ENCODE results near the gene CAMSAP1. TPM values are rescaled to one million over a fixed set of nuclear protein-coding genes. Genes with fewer than 3 reads are reported as not detected.

The CAMSAP1 gene
- total RNA-seq, 1 experiment from 2014 or later: 52.7 TPM

DNA sequence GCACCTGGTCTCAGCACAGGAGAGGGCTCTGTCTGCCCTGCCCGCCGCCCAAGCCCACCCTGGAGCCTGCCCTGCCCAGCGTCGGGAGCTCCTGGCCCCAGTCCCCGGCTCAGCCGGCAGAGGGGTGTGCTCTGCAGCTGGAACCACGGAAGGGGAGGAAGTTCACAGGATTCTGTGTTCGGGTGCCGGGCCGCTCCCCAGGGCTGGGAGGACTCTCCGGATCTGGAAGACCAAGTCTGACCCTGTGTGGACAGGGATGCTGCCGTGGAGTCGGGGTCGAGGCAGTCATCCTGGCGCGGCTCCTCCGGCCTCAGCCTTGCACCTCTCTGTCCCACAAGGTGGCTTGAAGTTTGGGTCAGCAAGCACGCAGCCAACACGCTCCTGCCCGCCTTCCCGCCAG, 126.7 kb downstream of the CAMSAP1 start:
- H2AK5ac ChIP-seq (ENCODE audit: insufficient read length, low read length): no peak overlapping the region
- H3K4me3 Mint-ChIP-seq: no peak overlapping the region
- no peaks in the 10 kb centered on the region for H3K4me1 Mint-ChIP-seq
- no peaks in the 10 kb centered on the region for H3K23me2 ChIP-seq (ENCODE audit: insufficient read length, low read depth, low read length, poor library complexity, severe bottlenecking)
- H2AFZ ChIP-seq (ENCODE audit: low read length): no peak overlapping the region
- H3K14ac ChIP-seq (ENCODE audit: insufficient read depth, low read length): no peak overlapping the region; the same call in 1 of the 2 replicates
- no peak overlapping the region for H3K23ac ChIP-seq (ENCODE audit: insufficient read length, low read depth, low read length)
- H3K18ac ChIP-seq (ENCODE audit: insufficient read length, low read depth, low read length): no peak overlapping the region
- H3K79me1 ChIP-seq (ENCODE audit: insufficient read depth, low read depth, low read length, poor library complexity, severe bottlenecking): no peaks in the 10 kb centered on the region
- no peak for DNase-seq
- no peak overlapping the region for H4K5ac ChIP-seq (ENCODE audit: insufficient read length, low read depth, low read length)
- H3K27ac ChIP-seq (ENCODE audit: insufficient read length, low read depth, low read length): no peak overlapping the region
- no peak overlapping the region for H2BK5ac ChIP-seq (ENCODE audit: insufficient read length, low read length)
- H2BK15ac ChIP-seq (ENCODE audit: low read depth, low read length): no peak overlapping the region
- TF ChIP-seq, protein P1, sequence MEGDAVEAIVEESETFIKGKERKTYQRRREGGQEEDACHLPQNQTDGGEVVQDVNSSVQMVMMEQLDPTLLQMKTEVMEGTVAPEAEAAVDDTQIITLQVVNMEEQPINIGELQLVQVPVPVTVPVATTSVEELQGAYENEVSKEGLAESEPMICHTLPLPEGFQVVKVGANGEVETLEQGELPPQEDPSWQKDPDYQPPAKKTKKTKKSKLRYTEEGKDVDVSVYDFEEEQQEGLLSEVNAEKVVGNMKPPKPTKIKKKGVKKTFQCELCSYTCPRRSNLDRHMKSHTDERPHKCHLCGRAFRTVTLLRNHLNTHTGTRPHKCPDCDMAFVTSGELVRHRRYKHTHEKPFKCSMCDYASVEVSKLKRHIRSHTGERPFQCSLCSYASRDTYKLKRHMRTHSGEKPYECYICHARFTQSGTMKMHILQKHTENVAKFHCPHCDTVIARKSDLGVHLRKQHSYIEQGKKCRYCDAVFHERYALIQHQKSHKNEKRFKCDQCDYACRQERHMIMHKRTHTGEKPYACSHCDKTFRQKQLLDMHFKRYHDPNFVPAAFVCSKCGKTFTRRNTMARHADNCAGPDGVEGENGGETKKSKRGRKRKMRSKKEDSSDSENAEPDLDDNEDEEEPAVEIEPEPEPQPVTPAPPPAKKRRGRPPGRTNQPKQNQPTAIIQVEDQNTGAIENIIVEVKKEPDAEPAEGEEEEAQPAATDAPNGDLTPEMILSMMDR (conservative IDR thresholded peaks at IDR 0.05): no peak
- H3K56ac ChIP-seq (ENCODE audit: insufficient read length, low read depth, low read length): no peak overlapping the region
- H3K9me3 Mint-ChIP-seq: no peaks in the 10 kb centered on the region
- H3K27me3 Mint-ChIP-seq (ENCODE audit: low read depth): no peaks in the 10 kb centered on the region; the same call in 1 of the 2 replicates
- WGBS (ENCODE audit: extremely low coverage, insufficient read length, low lambda C conversion rate): no CpG with 5 or more reads among the region's 21 CpGs
- no peak overlapping the region for H4K91ac ChIP-seq (ENCODE audit: insufficient read length, low read depth, low read length)
- H3K4ac ChIP-seq (ENCODE audit: low read depth, low read length): no peak overlapping the region
- no peaks in the 10 kb centered on the region for H3K4me1 ChIP-seq (ENCODE audit: insufficient read depth, low read length)
- no peak overlapping the region for H3T11ph ChIP-seq (ENCODE audit: low read length)
- H4K8ac ChIP-seq (replicated peaks; ENCODE audit: insufficient read length, low read depth, low read length): no peak overlapping the region
- no peaks in the 10 kb centered on the region for H3K79me2 ChIP-seq (ENCODE audit: insufficient read depth, low read length)
- H3K9me3 ChIP-seq (ENCODE audit: control insufficient read depth, low read depth, low read length): no peaks in the 10 kb centered on the region
- no peak overlapping the region for H2BK12ac ChIP-seq (ENCODE audit: insufficient read length, low read depth, low read length)
- H3K9ac ChIP-seq (ENCODE audit: extremely low read depth, insufficient read length, low read length): no peak overlapping the region
- no peaks in the 10 kb centered on the region for H4K20me1 ChIP-seq (ENCODE audit: control insufficient read depth, insufficient read depth, insufficient read length)
- no peak overlapping the region for H2BK20ac ChIP-seq (ENCODE audit: low read depth, low read length, poor library complexity, severe bottlenecking)
- no peak overlapping the region for H2BK120ac ChIP-seq (ENCODE audit: low read depth, low read length, poor library complexity, severe bottlenecking)
- no peak overlapping the region for H3K4me2 ChIP-seq (ENCODE audit: insufficient read depth, insufficient read length, low read length)
- H3K27me3 ChIP-seq (ENCODE audit: insufficient read depth, low read length): no peaks in the 10 kb centered on the region
- H3K27ac Mint-ChIP-seq: no peak overlapping the region
- no peaks in the 10 kb centered on the region for H3K36me3 Mint-ChIP-seq (ENCODE audit: insufficient read depth in 1 of 3, low read depth in 3 of 3)

All from H9 (cell line).